Erythroblast (primary cell): ENCODE measurements around the gene ABCA1.
"Not testable (repeated sequence)": the region's sequence is repeated elsewhere in the genome, so short reads cannot be mapped to it uniquely, and the experiment has no call there.

Experiments
- DNase-seq, 2 experiments: peaks; one replicate each; lab custom pipeline; 2025; lab: John Stamatoyannopoulos, UW
- GATA1 ChIP-seq: IDR thresholded peaks from 2 replicates; pipeline ENCODE4 v1.6.1; 2011; ENCODE audit warnings: low read depth, mild to moderate bottlenecking, control low read depth, low read length, moderate library complexity
- POLR2A ChIP-seq: IDR thresholded peaks from 2 replicates; pipeline ENCODE4 v1.6.1; 2011; ENCODE audit warnings: mild to moderate bottlenecking, low read length

The ABCA1 gene

DNA sequence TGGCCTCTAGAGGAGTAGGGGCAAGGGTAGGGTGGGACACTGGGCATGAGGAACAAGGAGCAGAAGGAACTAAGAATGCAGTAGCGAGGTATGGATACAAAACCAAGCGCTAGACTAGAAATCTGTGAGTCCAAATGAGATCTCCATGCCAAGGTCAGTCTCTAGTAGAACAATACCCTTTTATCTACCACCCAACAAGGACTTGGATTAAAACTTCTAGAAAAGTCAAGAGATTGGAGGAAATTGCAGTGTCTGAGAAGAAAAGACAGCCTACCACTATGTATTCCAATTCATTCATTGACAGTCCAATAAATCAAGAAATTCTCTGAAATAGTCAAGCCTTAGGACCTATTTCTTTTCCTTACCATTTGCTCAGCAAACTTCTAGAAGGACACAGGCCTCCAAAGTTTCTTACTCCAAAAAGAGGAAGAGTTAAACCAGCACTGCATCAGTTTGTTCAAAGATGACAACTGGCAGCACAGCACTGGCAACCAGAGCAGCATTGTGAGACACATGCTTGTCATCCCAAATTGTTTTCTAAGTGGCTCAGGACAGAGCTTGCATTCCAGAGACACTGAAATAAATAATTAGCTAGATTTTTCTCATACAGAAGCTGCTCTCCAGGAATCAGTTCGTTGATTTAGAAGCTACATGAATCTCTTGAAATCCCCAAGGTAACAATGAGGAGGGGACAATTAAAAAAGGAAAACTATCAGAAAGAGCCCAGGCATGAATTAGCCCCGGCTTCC is 22.6 kb downstream of the ABCA1 start:
- TF ChIP-seq POLR2A = no peak
- no peak for TF ChIP-seq GATA1
- no peak for DNase-seq

DNA sequence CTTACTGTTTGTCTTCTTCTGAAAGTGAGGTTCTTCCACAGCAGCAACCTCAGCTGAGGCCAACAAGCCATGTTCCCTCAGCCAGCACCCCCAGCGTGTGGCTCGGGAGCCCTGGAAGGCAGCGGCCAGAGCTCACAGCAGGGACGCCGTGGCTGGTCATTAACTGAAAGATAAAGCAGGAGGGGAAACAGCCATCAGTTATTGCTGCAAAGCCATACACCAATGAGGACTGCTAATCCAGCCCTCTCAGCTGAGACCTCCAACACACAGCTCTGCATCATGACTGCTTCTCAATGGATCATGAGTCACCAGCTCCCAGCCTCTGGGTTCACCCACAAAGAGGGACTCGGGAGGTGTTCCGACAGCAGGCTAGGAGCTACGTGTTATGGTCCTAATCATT is 24.3 kb downstream of the ABCA1 start:
- no peak for DNase-seq

DNA sequence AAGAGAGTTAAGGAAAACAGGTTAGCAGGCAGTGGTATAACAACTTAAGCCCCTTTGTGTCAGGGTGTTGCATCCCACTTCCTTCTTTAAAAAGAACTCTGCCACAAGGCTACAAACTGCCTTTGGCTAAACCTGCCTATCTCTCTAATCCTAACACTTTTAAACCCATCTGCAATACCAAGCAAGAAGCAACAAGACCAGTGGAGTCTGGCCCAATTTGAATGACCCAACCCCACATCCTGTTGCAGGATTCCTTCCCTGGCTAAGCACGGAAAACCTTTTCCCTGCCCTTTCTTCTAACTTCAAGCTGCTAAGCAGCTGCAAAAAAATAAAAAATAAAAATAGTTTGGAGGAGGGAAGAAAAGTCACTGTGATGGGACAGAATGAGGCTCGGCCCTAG is 27.1 kb downstream of the ABCA1 start:
- TF ChIP-seq POLR2A = no peak
- no peak for TF ChIP-seq GATA1
- DNase-seq = no peak

More for the DNA sequence above, 24.3 kb downstream of the ABCA1 start:
- no peak for TF ChIP-seq GATA1
- no peak for TF ChIP-seq POLR2A

DNA sequence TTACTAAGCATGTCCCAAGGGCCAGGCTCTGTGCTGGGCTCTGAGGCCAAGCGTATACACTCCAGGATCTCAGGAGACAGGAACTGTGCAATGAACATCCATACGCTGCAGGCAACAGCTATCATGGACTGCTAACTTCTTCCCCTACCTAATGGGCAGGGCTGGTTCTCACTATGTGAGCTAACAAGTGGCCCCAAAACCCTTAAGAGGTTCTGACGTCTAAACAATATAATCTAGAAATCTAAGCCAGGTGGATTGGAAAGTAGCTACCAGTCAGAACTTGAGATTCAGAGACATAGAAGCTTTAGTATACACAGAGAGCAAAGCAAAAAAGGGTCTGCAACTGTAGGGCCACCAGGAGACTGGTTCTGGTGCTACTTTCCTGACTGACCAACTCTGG is 27.6 kb downstream of the ABCA1 start:
- TF ChIP-seq GATA1 = no peak
- TF ChIP-seq POLR2A = no peak
- no peak for DNase-seq

DNA sequence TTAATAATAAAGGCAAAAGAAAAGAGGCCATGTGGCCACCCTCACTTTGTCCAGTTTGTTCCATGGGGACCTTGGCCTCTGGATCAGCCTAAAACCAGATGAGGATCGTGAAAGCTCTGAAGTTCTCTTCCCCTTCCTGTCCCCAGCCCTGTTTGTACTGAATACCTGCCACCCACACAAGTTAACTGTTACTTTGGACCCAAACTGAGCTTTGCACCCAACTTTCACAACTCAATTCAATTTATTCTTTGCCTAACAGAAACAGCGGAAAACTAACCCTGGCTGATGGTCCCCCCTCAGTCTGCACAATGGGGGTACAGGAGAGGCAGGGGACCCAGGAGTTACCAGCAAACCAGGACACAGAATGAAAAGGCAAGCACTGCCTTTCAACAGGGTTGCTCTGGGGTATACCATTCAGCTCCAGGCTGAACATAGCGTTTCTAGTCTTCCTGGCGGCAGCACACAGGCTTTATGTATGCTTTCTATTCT is 28.2 kb downstream of the ABCA1 start:
- TF ChIP-seq POLR2A (no peak), GATA1 (no peak)
- DNase-seq = no peak

DNA sequence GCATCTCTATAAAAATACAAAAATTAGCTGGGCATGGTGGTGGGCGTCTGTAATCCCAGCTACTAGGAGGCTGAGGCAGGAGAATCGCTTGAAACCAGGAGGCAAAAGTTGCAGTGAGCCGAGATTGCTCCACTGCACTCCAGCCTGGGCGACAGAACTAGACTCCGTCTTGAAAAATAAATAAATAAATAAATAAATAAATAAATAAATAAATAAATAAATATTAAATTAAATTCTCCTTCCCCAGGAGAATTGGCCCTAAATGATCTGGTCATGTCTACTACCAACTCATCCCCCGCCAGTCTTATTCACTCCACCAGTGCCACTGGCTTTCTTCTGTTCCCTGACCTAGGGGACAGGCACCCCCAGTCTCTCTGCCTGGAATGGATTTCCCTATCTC is 29.6 kb downstream of the ABCA1 start:
- not testable (repeated sequence) for DNase-seq

DNA sequence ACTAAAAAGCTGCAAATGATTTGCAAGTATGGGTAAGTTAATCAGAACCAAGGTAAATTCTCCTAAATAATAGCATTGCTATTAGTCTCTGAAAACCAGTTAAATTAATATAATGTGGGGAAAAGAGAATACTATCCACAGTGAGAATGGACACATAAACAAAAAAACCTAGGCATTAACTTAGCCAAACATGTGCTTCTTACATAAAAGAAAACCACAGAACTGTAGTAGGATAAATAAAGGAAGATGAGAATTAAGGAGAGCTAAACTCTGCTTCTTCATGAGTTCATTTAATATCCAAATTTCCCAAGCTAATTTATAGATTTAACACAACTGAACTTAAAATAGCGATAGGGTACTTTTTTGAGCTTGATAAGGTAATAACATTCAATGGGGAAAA is 31.8 kb downstream of the ABCA1 start:
- no peak for TF ChIP-seq GATA1
- no peak for TF ChIP-seq POLR2A
- DNase-seq = no peak

DNA sequence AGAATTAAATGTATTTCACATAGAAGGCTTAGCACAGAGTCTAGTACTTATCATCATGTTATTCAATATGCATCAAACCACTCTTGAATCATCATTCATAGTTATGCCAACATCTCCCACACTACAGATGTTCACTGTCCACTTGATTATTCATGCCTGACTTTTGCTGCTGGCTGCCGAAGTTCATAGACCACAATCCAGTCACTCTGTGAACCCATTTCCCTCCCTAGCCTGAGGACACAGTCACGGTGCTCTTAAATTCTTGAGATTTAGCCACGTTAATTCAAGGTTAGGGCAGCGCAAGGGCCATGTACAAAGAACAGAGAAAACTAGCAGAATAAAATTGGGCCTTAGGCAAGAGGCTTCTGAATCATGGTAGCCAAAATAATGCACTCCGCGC is 32.4 kb downstream of the ABCA1 start:
- TF ChIP-seq GATA1 (no peak), POLR2A (no peak)
- no peak for DNase-seq

DNA sequence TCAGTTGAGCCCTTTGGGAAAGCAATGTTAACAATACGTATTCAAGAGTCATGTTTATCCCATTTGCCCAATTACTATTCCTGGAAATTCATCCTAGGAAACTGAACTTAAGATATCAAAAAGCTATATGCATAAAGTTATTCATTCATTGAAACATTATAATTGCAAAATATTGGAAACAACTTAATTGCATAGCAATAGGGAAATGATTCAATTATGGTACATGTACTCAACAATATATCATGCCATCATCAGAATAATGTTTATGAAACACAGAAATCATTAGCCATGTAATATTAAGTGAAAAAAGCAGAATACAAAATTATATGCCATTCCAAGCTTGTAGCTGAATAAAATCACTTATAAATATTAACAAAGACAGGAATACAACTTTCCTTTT is 35.3 kb downstream of the ABCA1 start:
- no peak for DNase-seq
- TF ChIP-seq POLR2A (no peak), GATA1 (no peak)

DNA sequence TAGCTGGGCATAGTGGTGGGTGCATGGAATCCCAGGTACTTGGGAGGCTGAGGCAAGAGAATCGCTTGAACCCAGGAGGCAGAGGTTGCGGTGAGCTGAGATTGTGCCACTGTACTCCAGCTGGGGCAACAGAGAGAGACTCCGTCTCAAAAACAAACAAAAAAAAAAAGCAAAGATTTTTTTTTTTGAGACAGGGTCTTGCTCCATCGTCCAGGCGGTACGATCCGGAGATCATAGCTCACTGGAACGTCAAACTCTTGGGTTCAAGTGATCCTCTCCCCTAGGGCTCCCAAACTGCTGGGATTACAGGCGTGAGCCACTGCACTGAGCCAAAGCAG is 37.6 kb downstream of the ABCA1 start:
- DNase-seq = no peak
- TF ChIP-seq GATA1 (no peak), POLR2A (no peak)

DNA sequence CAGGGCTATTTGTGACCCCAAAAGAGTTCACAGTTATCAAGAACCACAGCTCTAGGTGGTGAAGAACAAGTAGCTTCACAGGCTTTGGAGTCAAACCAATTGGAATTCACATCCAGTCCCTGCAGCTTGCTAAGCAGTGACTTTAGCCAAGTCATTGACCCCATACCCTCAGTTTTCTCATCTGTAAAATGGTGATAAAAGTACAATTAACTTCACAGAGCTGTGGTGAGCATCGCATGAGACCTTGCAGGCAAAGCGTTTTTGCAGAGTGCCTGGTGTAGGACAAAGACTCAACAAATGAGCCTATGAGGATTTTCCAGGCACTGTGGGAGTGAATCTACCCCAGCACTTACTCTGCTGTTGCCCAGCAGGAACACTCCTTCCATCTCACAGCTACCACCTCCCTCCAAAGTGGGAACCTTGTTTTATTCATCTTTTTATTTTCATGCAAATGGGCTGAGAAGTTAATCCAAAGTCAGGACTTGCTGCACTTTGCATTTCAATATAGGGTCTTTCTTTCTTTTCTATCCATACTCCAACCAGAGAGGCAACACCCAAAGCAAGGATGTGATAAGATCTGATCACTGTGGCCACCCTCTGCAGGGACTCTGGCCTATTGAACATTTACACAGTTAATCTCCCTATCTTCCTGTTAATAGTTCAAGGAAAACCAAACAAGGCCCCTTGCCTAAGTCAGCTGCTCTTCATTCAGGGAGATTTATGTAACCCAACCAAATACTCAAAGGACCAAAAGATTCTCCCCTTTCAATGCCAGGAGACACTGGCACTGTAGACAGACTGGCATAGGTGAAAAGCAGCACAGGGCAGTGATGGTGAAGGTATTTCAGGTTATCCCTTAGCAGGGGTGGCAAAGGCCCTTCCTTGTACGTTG is 41.9 kb downstream of the ABCA1 start:
- TF ChIP-seq GATA1 (no peak), POLR2A (no peak)
- DNase-seq = peak in 1 of 2 experiments; percentile 7

DNA sequence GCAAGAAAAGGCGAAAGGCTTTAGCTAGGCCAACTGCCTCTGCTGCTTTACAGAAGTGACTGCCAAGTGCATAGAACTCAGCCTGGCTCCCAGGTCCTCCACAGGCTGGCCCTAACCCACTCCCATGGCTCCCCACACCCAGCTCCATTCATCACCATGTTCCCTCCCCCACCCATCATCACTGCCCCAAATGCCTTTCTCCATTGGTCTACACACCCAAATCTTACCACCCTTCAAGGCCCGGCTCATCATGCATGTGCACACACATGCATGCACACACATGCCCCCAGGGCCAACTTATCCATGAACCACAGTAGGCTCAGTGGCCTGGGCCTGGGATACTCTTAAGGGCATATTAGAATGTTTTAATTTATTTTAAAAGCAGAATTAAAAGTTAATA is 44.8 kb downstream of the ABCA1 start:
- TF ChIP-seq GATA1 (no peak), POLR2A (no peak)
- DNase-seq = no peak

DNA sequence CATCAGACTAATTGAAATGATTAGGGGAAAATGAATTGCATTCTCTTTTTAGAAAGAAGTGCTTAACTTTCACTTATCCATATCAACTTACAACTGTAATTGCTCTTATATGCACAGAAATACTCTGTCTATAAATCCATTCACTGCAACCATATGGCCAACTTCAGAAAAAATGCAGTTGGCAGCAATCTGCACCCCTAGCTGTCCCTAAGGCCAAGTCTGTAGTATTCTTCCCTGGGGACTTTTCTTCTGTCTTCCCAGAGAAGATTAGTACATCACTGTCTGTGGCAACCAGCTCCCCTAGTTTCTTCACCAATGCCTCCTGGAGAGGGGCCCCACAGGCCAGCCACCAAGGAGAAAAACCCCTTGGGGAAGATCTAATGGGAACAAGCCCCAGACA is 45.4 kb downstream of the ABCA1 start:
- TF ChIP-seq POLR2A (no peak), GATA1 (no peak)
- DNase-seq = no peak

DNA sequence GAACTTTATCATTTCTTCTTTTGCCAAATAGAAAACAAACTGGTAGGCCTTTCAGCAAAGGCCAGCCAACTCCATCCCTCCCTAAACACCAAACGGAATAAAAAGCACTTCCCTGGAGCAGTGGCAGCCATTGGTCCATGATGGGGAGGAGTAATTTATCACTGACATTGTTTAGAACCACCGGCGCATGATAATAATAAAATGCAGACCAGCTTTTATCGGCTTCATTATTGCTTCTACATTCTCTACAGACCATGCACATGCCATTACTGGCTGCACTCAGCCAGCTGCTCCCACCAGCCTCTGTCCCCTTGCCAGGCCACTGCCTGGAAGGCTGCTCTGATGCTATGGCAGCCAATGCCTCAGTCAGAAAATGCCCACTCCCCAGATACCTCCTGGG is 45.9 kb downstream of the ABCA1 start:
- no peak for DNase-seq
- TF ChIP-seq POLR2A (no peak), GATA1 (no peak)
